ENCODE measurements around the gene PARD6B.
"Not testable (repeated sequence)": the region's sequence is repeated elsewhere in the genome, so short reads cannot be mapped to it uniquely, and the experiment has no call there.

Gene PARD6B

GRCh38 chr20:50731055-50731929 lies at the start of gene PARD6B:
PARD6B (plus strand) TSS chr20:50731580; CDS start chr20:50731787, 207 bp downstream.
- FAIRE-seq, result no peak

GRCh38 chr20:50682065-50682464 lies 49.3 kb upstream of the PARD6B start:
- no peak for FAIRE-seq

GRCh38 chr20:50682947-50683530 lies 48.3 kb upstream of the PARD6B start:
- no peak for FAIRE-seq

- no peak for FAIRE-seq
Measured at GRCh38 chr20:50683570-50683969, 47.8 kb upstream of the PARD6B start.

- no peak for FAIRE-seq
Measured at GRCh38 chr20:50686821-50687220, 44.6 kb upstream of the PARD6B start.

GRCh38 chr20:50688256-50688975 lies 43.0 kb upstream of the PARD6B start:
- no peak for FAIRE-seq

GRCh38 chr20:50689864-50690649 lies 41.3 kb upstream of the PARD6B start:
- no peak for FAIRE-seq

GRCh38 chr20:50690650-50691572 lies 40.5 kb upstream of the PARD6B start, which contains the start of gene RIPOR3:
RIPOR3 (minus strand) TSS chr20:50691542; CDS start chr20:50691128, 414 bp downstream.
- no peak for FAIRE-seq

GRCh38 chr20:50691573-50692551 lies 39.5 kb upstream of the PARD6B start:
- FAIRE-seq, result no peak

- FAIRE-seq, result no peak
Measured at GRCh38 chr20:50692552-50692933, 38.8 kb upstream of the PARD6B start.

GRCh38 chr20:50693001-50693400 lies 38.4 kb upstream of the PARD6B start:
- no peak for FAIRE-seq

- no peak for FAIRE-seq
Measured at GRCh38 chr20:50694379-50695134, 36.8 kb upstream of the PARD6B start.

GRCh38 chr20:50695135-50695872 lies 36.1 kb upstream of the PARD6B start:
- no peak for FAIRE-seq

- FAIRE-seq, result not testable (repeated sequence)
Measured at GRCh38 chr20:50698255-50698654, 33.1 kb upstream of the PARD6B start.

- no peak for FAIRE-seq
Measured at GRCh38 chr20:50699688-50700087, 31.7 kb upstream of the PARD6B start.

- no peak for FAIRE-seq
Measured at GRCh38 chr20:50701041-50701963, 30.1 kb upstream of the PARD6B start.

GRCh38 chr20:50703651-50704438 lies 27.5 kb upstream of the PARD6B start:
- not testable (repeated sequence) for FAIRE-seq

All from islet of Langerhans (tissue), 1 donor.